GM13977 (cell line): ENCODE measurements around the gene HSD17B11.
"Not testable (repeated sequence)": the region's sequence is repeated elsewhere in the genome, so short reads cannot be mapped to it uniquely, and the experiment has no call there.

ENCODE experiments used
- DNase-seq: peaks from one replicate; pipeline ENCODE4 v3.0.0; 2012; ENCODE audit warnings: low spot score
- in situ Hi-C: fragments of 300-500 bp; cut with MboI; formaldehyde crosslinking; loops from one replicate; pipeline ENCODE4 v1.12.0; 2022; ENCODE audit warnings: low sequenced_read_pairs, low pct_unique_long_range_greater_than_20kb, mixed read lengths, inconsistent platforms; ENCODE audit not compliant: unreplicated experiment
- TF ChIP-seq, protein P1 (sequence below): IDR thresholded peaks from 2 replicates; pipeline ENCODE4 v1.5.1; 2012; ENCODE audit warnings: mild to moderate bottlenecking, control low read depth; ENCODE audit not compliant: insufficient read depth; ENCODE audit errors: extremely low read depth, missing control alignments

Gene HSD17B11

DNA sequence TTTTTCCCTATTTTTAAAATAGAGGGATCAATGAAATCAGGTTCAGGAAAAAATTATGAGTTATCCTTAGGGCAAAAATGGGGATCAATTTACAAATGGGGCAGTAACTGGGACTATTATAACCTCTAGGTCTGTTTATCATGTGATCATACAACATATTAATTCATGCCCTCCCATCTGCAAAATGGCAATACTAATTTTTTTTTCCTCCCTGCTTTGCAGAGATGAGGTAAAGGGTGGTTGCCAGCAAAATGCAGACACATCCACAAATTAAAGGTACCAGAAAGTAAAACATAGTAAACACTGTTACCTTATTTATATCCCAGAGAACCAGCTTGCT lies 467 bp downstream of the HSD17B11 start:
- TF ChIP-seq, protein P1, sequence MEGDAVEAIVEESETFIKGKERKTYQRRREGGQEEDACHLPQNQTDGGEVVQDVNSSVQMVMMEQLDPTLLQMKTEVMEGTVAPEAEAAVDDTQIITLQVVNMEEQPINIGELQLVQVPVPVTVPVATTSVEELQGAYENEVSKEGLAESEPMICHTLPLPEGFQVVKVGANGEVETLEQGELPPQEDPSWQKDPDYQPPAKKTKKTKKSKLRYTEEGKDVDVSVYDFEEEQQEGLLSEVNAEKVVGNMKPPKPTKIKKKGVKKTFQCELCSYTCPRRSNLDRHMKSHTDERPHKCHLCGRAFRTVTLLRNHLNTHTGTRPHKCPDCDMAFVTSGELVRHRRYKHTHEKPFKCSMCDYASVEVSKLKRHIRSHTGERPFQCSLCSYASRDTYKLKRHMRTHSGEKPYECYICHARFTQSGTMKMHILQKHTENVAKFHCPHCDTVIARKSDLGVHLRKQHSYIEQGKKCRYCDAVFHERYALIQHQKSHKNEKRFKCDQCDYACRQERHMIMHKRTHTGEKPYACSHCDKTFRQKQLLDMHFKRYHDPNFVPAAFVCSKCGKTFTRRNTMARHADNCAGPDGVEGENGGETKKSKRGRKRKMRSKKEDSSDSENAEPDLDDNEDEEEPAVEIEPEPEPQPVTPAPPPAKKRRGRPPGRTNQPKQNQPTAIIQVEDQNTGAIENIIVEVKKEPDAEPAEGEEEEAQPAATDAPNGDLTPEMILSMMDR, result no peak
- in situ Hi-C loops, result no loop called here
- peak; percentile 40 for DNase-seq

- DNase-seq, in situ Hi-C loops: not testable (repeated sequence)
Measured at GRCh38 chr4:87390055-87390454, 933 bp downstream of the HSD17B11 start.

GRCh38 chr4:87388901-87389300 lies 2.1 kb downstream of the HSD17B11 start:
- in situ Hi-C loops, result no loop called here
- DNase-seq, result no peak
- TF ChIP-seq, protein P1, result no peak

DNA sequence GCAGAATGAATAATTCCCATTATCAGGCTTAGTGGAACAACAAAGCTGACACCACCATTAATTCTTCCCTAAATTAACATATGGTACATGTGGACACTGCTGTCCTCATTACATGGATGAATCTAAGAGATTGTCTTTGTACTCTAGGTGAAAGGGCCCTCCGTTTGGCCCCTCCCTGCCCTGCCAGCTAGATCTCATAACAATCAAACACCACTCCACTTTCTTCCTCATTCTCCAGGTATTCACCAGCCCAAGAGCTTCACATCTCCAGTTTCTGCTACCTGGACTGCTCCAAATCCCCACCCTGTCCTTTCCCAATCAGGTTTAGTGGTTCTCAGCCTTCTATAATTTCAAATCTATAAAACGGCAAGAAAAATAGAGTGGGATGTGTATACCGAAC lies 3.8 kb downstream of the HSD17B11 start:
- in situ Hi-C loops, result no loop called here
- TF ChIP-seq, protein P1, result no peak
- no peak for DNase-seq

DNA sequence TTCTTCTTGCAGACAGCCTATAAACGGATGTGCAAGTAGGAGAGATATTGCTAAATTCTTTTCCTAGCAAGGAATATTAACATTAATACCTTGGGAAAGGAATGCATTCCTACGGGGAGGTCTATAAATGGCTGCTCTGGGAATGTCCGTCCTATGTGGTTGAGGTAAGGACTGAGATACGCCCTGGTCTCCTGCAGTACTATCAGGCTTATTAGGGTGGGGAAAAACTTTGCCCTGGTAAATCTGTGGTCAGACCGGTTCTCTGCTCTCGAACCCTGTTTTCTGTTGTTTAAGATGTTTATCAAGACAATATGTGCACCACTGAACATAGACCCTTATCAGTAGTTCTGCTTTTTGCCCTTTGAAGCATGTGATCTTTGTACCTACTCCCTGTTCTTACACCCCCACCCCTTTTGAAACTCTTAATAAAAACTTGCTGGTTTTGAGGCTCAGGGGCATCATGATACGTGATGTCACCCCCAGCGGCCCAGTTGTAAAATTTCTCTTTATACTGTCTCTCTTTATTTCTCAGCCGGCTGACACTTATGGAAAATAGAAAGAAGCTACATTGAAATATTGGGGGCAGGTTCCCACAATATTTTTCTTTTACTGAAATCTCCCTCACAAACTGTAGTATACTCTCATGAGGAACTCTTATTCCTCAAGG lies 6.4 kb downstream of the HSD17B11 start:
- in situ Hi-C loops, DNase-seq: not testable (repeated sequence)

DNA sequence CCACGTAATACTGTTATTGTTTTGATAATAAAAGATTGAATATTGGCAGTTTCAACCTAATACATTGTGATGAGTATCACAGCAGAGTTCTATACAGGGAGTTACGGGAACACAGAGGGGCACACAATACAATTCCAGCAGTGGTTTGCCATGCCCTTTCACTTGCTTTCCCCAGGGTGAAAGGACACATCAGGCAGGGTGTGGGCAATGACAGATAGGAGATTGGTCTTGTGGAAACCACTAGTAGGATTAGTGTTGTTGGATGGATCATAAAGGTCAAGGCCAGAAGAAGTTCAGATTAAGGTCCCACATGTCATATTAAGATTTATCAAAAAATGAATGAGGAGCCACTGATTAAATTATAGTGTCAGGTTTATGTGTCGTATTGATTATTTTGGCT lies 8.1 kb downstream of the HSD17B11 start:
- DNase-seq, result no peak
- in situ Hi-C loops, result no loop called here
- TF ChIP-seq, protein P1, result no peak

DNA sequence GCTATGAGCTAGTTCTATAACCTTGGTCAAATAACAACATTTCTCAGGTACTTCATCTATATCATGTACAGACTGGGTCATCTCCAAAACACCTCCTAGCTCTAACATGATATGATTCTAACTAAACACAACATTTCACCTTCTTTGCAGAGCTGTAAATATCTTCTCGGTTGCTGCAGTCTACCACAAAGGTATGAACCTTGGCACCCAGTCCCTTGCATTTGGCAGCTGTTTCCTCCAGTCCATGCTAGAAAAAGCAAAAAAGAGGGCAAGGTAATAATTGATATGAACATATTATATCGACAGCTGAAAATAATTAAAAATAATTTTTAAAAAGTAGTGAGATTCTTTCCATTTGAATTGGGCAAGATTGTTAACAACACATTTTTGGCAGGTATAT lies 8.9 kb downstream of the HSD17B11 start:
- TF ChIP-seq, protein P1, result no peak
- DNase-seq, result no peak
- in situ Hi-C loops, result no loop called here

GRCh38 chr4:87377816-87378215 lies 13.2 kb downstream of the HSD17B11 start:
- no peak for DNase-seq
- in situ Hi-C loops, result loop anchor here (10.0 kb wide), 1 partner anchor 87 kb away; no protein-coding TSS in a partner anchor
- TF ChIP-seq, protein P1, result no peak
